HepG2 (cell line): ENCODE results near the gene SOX5. TPM values are rescaled to one million over a fixed set of nuclear protein-coding genes. Genes with fewer than 3 reads are reported as not detected.

ENCODE experiments used
- ATAC-seq: fragments of 200-7000 bp; cut with Tn5 transposase; 3 replicates; pipeline ENCODE4 v1.9.1; 2020; ENCODE audit warnings: mild to moderate bottlenecking, moderate library complexity
- BruUV-seq: library from RNA; stranded (reverse); fragments of 400-500 nt; replicated peaks from 2 replicates; lab custom pipeline; 2021; lab: Mats Ljungman, UMichigan
- CTCF ChIA-PET: fragments of 300-600 bp; formaldehyde crosslinking; extraction: SDS; loops from one replicate; lab custom pipeline; 2021; ENCODE audit warnings: low total read pairs, inconsistent platforms, low intra/inter-chr PET ratio; lab: Yijun Ruan, JAX
- POLR2A ChIA-PET: fragments of 350-600 bp; sonication (Branson Sonifier 250); formaldehyde crosslinking; loops from one replicate; lab custom pipeline; 2020; ENCODE audit warnings: antibody characterized with exemption, inconsistent platforms; lab: Yijun Ruan, JAX
- DNase-seq: peaks from one replicate; pipeline ENCODE4 v3.0.0-alpha.2; 2015; ENCODE audit warnings: low spot score
- FAIRE-seq: peaks from 3 replicates; lab custom pipeline; 2011; peaks lifted over from hg19 to GRCh38; lab: Jason Lieb, UNC
- H2AFZ ChIP-seq: one replicate; pipeline ENCODE4 v1.6.1; 2011; ENCODE audit warnings: low read length, inconsistent platforms
- H3K27ac ChIP-seq: fragments of 300-600 bp; 3 replicates; pipeline ENCODE4 v1.8.0; 2011; ENCODE audit warnings: mixed run types, mild to moderate bottlenecking, mixed read lengths, low read length, inconsistent platforms; ENCODE audit not compliant: insufficient read depth; ENCODE audit errors: extremely low read length
- H3K27me3 ChIP-seq, 2 experiments: fragments of 200-600 bp in 1 of 2; 2 replicates in 1 of 2; 3 replicates in 1 of 2; pipeline versions ENCODE4 v1.6.0 to v1.8.0; 2011; ENCODE audit warnings: low read length in 2 of 2, mild to moderate bottlenecking in 2 of 2, moderate library complexity in 2 of 2, inconsistent platforms in 1 of 2; ENCODE audit not compliant: insufficient read depth in 2 of 2, control insufficient read depth in 1 of 2
- H3K36me3 ChIP-seq, 2 experiments: fragments of 200-600 bp in 1 of 2; replicated peaks in 1 of 2; 2 replicates in 1 of 2; 3 replicates in 1 of 2; pipeline versions ENCODE4 v1.5.1 to v1.8.0; 2011; ENCODE audit warnings: low read length in 2 of 2, inconsistent platforms in 1 of 2; ENCODE audit not compliant: insufficient read depth in 2 of 2, control insufficient read depth in 1 of 2
- H3K4me1 ChIP-seq: 2 replicates; pipeline ENCODE4 v1.5.1; 2012; ENCODE audit warnings: low read length, inconsistent platforms; ENCODE audit not compliant: insufficient read depth
- H3K4me2 ChIP-seq: 2 replicates; pipeline ENCODE4 v1.6.0; 2011; ENCODE audit warnings: low read depth, low read length, inconsistent platforms
- H3K4me3 ChIP-seq, 3 experiments: fragments of 200-600 bp in 1 of 3; sonication (generic), shearing (Covaris generic) in 1 of 3; replicated peaks in 1 of 3; 2 replicates each; pipeline ENCODE4 v1.5.1; 2011 to 2016; ENCODE audit warnings: low read length in 3 of 3, inconsistent platforms in 2 of 3, low read depth in 2 of 3, mild to moderate bottlenecking in 2 of 3, control low read depth in 1 of 3, mixed read lengths in 1 of 3; ENCODE audit not compliant: insufficient read depth in 1 of 3
- H3K79me2 ChIP-seq: one replicate; pipeline ENCODE4 v1.6.1; 2011; ENCODE audit warnings: low read length, inconsistent platforms; ENCODE audit not compliant: insufficient read depth
- H3K9ac ChIP-seq: 2 replicates; pipeline ENCODE4 v1.6.0; 2011; ENCODE audit warnings: mild to moderate bottlenecking, low read depth, low read length, inconsistent platforms; ENCODE audit not compliant: insufficient read depth
- H3K9me3 ChIP-seq: 2 replicates; pipeline ENCODE4 v1.5.1; 2012; ENCODE audit warnings: mild to moderate bottlenecking, low read length
- H4K20me1 ChIP-seq: 2 replicates; pipeline ENCODE4 v1.6.0; 2011; ENCODE audit warnings: inconsistent platforms, mild to moderate bottlenecking, low read length, moderate library complexity; ENCODE audit not compliant: insufficient read depth
- BRD4 ChIP-seq: sonication (generic); formaldehyde crosslinking; IDR thresholded peaks from 2 replicates; pipeline ENCODE4 v1.4.0; 2020; ENCODE audit warnings: missing genetic modification reagents
- HDAC6 ChIP-seq: fragments of 200-600 bp; sonication (generic); IDR thresholded peaks from 2 replicates; pipeline ENCODE4 v1.7.0; 2017; ENCODE audit warnings: mild to moderate bottlenecking, antibody characterized with exemption, low read length, low read depth
- HIVEP1 ChIP-seq: sonication (generic); formaldehyde crosslinking; IDR thresholded peaks from 2 replicates; pipeline ENCODE4 v1.4.0; 2020; ENCODE audit warnings: mild to moderate bottlenecking, missing genetic modification reagents
- SRSF9 ChIP-seq: fragments of 200-400 bp; formaldehyde crosslinking; IDR thresholded peaks from 2 replicates; pipeline ENCODE4 v1.6.1; 2018; ENCODE audit warnings: borderline replicate concordance, mild to moderate bottlenecking, low read depth, low read length; ENCODE audit not compliant: insufficient read depth, poor library complexity, severe bottlenecking
- ZNF569 ChIP-seq: sonication (generic); formaldehyde crosslinking; IDR thresholded peaks from 2 replicates; pipeline ENCODE4 v1.5.0; 2020; ENCODE audit warnings: mild to moderate bottlenecking, missing genetic modification reagents, moderate library complexity, borderline replicate concordance
- ZNF660 ChIP-seq: sonication (generic); formaldehyde crosslinking; IDR thresholded peaks from 2 replicates; pipeline ENCODE4 v1.5.1; 2020; ENCODE audit warnings: mild to moderate bottlenecking, low read depth, missing genetic modification reagents, borderline replicate concordance
- ZNF713 ChIP-seq: sonication (generic); formaldehyde crosslinking; IDR thresholded peaks from 2 replicates; pipeline ENCODE4 v1.4.0; 2020; ENCODE audit warnings: mild to moderate bottlenecking, missing genetic modification reagents
- ZNF749 ChIP-seq: sonication (generic); formaldehyde crosslinking; IDR thresholded peaks from 2 replicates; pipeline ENCODE4 v1.8.0; 2022; ENCODE audit warnings: mild to moderate bottlenecking, missing genetic modification reagents, moderate library complexity, borderline replicate concordance
- WGBS: methylation state at CpG from one replicate; pipeline ENCODE4 v1.1.6; 2017; ENCODE audit warnings: low lambda C conversion rate; 5-methylcytosine and 5-hydroxymethylcytosine counted together
- in situ Hi-C: cut with HindIII; loops from 2 replicates; pipeline ENCODE4 v1.10.0; 2017; ENCODE audit warnings: low pct_unique_long_range_greater_than_20kb; ENCODE audit not compliant: extremely low pct_ligation_motif_present
- intact Hi-C: fragments of 100-400 bp; cut with micrococcal nuclease; formaldehyde crosslinking; loops from one replicate; pipeline ENCODE4 v1.10.0; 2022; ENCODE audit not compliant: unreplicated experiment
- polyA plus RNA-seq, 8 experiments: library from polyadenylated mRNA; depleted of rRNA in 3 of 8; stranded (reverse) in 7 of 8; unstranded in 1 of 8; fragments of >200 nt; fragmentation: Illumina TruSeq in 4 of 8; extraction: Trizol in 4 of 8; gene quantifications; 2 replicates each; pipeline versions ENCODE4 v1.2.1 to v1.2.3, GENCODE V29; 2011 to 2016; ENCODE audit warnings: low read depth in 4 of 8, missing spikeins in 1 of 8, mixed read lengths in 1 of 8; ENCODE audit not compliant: insufficient read depth in 1 of 8
- total RNA-seq, 5 experiments: library from RNA; depleted of rRNA; stranded (reverse); fragments of >200 nt; fragmentation: Illumina TruSeq; extraction: Trizol; gene quantifications; 2 replicates each; pipeline ENCODE4 v1.2.3, GENCODE V29; 2016; ENCODE audit warnings: low read depth in 1 of 5
- TF ChIP-seq, protein P1 (sequence below): sonication (generic); formaldehyde crosslinking; IDR thresholded peaks from 2 replicates; pipeline ENCODE4 v1.5.1; 2020; ENCODE audit warnings: mild to moderate bottlenecking, missing genetic modification reagents, moderate library complexity
- TF ChIP-seq, protein P2 (sequence below): sonication (generic); formaldehyde crosslinking; IDR thresholded peaks from 2 replicates; pipeline ENCODE4 v1.4.0; 2020; ENCODE audit warnings: missing genetic modification reagents, borderline replicate concordance
- TF ChIP-seq, protein P3 (sequence below): sonication (generic); formaldehyde crosslinking; IDR thresholded peaks from 2 replicates; pipeline ENCODE4 v1.5.1; 2020; ENCODE audit warnings: mild to moderate bottlenecking, missing genetic modification reagents, borderline replicate concordance

The SOX5 gene
- total and polyA plus RNA-seq, 2 of the 13 experiments (the other 11 are each of a cell fraction or from before 2014, with no cell fraction given): 18.5 to 76.4 TPM

DNA sequence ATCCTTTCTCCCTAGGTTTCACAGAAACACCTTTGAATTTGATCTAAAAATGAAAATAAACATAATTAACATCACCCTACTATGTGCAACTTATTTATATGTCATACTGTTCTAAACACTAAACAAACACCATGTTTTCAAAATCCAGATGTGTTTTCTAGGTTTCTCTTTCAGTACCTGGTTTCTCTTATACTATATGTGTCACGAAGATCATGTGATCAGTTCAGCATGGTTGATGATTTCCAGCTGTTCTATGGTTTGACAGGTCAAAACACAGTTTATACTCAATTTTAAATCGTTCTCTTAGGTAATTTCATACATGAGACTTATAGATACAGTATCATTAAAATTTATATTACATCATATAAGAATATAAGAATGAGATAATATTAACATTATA is 373.1 kb downstream of the SOX5 start:
- Histone ChIP-seq H3K4me2 (no peak overlapping the region), H3K27ac (no peak overlapping the region), H3K9ac (no peak overlapping the region)
- CTCF ChIA-PET: no interaction called here
- no peak for ATAC-seq
- TF ChIP-seq ZNF660 (CRISPR knock-in tag) (no peak), SRSF9 (no peak)
- TF ChIP-seq, all 625 proteins: peak for 0
- BruUV-seq: no TSS peak
- intact Hi-C loops (no loop called here), in situ Hi-C loops (no loop called here)
- Histone ChIP-seq H2AFZ (no peak overlapping the region), H3K4me1 (no peaks in the 10 kb centered on the region), H3K4me3 (no peak overlapping the region), H3K79me2 (no peaks in the 10 kb centered on the region), H3K27me3 (no peaks in the 10 kb centered on the region), H4K20me1 (no peaks in the 10 kb centered on the region), H3K9me3 (no peaks in the 10 kb centered on the region), H3K36me3 (peaks cover 3 to 13% of the 10 kb centered on the region in 2 experiments; a peak in 3 of 5 replicates)
- POLR2A ChIA-PET: no interaction called here
- DNase-seq (no peak), FAIRE-seq (no peak)
- WGBS: 93% methylated on average over 2 of the region's 2 CpGs

DNA sequence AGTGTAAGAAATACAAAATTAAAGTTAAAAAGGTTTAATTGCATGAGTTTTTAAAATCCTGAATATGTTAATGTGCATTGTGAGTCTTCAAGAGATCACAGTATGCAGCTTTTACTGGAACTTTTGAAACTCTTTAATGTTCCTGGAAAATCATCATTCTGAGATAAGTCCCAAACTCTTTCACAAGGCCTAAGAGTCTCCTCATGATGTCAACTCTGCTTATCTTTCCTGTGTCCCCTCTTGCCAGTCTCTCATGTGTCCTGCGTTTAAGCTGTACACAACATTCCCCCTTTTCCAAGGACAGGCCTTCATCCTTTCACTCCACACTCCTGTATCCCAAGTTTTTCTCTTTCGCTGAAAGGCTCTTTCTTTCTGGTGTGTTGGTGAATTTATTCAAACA is 380.1 kb downstream of the SOX5 start:
- no peaks in the 10 kb centered on the region for H3K9me3 ChIP-seq
- intact Hi-C loops (no loop called here), in situ Hi-C loops (no loop called here)
- H3K27me3 ChIP-seq: no peaks in the 10 kb centered on the region
- no peaks in the 10 kb centered on the region for H4K20me1 ChIP-seq
- no peak overlapping the region for H3K27ac ChIP-seq
- H3K4me1 ChIP-seq: no peaks in the 10 kb centered on the region
- DNase-seq: no peak
- 99% methylated on average over 2 of the region's 2 CpGs for WGBS
- no peak overlapping the region for H3K4me3 ChIP-seq
- H3K36me3 ChIP-seq: peaks cover 5 to 35% of the 10 kb centered on the region in 2 experiments
- no peak overlapping the region for H3K9ac ChIP-seq
- ChIA-PET POLR2A (no interaction called here), CTCF (no interaction called here)
- no peak overlapping the region for H3K4me2 ChIP-seq
- no peaks in the 10 kb centered on the region for H3K79me2 ChIP-seq
- ATAC-seq: no peak
- FAIRE-seq: no peak
- no peak overlapping the region for H2AFZ ChIP-seq
- BruUV-seq: no TSS peak
- TF ChIP-seq ZNF749 (no peak), HIVEP1 (CRISPR knock-in tag) (no peak), ZNF569 (CRISPR knock-in tag) (no peak), ZNF713 (CRISPR knock-in tag) (no peak), HDAC6 (no peak), BRD4 (CRISPR knock-in tag) (no peak)
- TF ChIP-seq, protein P1, sequence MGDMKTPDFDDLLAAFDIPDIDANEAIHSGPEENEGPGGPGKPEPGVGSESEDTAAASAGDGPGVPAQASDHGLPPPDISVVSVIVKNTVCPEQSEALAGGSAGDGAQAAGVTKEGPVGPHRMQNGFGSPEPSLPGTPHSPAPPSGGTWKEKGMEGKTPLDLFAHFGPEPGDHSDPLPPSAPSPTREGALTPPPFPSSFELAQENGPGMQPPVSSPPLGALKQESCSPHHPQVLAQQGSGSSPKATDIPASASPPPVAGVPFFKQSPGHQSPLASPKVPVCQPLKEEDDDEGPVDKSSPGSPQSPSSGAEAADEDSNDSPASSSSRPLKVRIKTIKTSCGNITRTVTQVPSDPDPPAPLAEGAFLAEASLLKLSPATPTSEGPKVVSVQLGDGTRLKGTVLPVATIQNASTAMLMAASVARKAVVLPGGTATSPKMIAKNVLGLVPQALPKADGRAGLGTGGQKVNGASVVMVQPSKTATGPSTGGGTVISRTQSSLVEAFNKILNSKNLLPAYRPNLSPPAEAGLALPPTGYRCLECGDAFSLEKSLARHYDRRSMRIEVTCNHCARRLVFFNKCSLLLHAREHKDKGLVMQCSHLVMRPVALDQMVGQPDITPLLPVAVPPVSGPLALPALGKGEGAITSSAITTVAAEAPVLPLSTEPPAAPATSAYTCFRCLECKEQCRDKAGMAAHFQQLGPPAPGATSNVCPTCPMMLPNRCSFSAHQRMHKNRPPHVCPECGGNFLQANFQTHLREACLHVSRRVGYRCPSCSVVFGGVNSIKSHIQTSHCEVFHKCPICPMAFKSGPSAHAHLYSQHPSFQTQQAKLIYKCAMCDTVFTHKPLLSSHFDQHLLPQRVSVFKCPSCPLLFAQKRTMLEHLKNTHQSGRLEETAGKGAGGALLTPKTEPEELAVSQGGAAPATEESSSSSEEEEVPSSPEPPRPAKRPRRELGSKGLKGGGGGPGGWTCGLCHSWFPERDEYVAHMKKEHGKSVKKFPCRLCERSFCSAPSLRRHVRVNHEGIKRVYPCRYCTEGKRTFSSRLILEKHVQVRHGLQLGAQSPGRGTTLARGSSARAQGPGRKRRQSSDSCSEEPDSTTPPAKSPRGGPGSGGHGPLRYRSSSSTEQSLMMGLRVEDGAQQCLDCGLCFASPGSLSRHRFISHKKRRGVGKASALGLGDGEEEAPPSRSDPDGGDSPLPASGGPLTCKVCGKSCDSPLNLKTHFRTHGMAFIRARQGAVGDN (CRISPR knock-in tag): no peak
- TF ChIP-seq, protein P2, sequence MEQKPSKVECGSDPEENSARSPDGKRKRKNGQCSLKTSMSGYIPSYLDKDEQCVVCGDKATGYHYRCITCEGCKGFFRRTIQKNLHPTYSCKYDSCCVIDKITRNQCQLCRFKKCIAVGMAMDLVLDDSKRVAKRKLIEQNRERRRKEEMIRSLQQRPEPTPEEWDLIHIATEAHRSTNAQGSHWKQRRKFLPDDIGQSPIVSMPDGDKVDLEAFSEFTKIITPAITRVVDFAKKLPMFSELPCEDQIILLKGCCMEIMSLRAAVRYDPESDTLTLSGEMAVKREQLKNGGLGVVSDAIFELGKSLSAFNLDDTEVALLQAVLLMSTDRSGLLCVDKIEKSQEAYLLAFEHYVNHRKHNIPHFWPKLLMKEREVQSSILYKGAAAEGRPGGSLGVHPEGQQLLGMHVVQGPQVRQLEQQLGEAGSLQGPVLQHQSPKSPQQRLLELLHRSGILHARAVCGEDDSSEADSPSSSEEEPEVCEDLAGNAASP (CRISPR knock-in tag): no peak
- TF ChIP-seq, protein P3, sequence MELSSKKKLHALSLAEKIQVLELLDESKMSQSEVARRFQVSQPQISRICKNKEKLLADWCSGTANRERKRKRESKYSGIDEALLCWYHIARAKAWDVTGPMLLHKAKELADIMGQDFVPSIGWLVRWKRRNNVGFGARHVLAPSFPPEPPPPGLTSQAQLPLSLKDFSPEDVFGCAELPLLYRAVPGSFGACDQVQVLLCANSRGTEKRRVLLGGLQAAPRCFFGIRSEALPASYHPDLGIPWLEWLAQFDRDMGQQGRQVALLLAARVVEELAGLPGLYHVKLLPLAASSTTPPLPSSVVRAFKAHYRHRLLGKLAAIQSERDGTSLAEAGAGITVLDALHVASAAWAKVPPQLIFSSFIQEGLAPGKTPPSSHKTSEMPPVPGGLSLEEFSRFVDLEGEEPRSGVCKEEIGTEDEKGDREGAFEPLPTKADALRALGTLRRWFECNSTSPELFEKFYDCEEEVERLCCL (CRISPR knock-in tag): no peak
